HG02588 (cell line): Measurements from ENCODE around the gene LIPC.

ENCODE experiments used
- ATAC-seq: cut with Tn5 transposase; IDR thresholded peaks from one replicate; pipeline ENCODE4 v1.9.1; 2021; ENCODE audit warnings: mild to moderate bottlenecking, moderate library complexity; ENCODE audit not compliant: unreplicated experiment

LIPC gene

DNA sequence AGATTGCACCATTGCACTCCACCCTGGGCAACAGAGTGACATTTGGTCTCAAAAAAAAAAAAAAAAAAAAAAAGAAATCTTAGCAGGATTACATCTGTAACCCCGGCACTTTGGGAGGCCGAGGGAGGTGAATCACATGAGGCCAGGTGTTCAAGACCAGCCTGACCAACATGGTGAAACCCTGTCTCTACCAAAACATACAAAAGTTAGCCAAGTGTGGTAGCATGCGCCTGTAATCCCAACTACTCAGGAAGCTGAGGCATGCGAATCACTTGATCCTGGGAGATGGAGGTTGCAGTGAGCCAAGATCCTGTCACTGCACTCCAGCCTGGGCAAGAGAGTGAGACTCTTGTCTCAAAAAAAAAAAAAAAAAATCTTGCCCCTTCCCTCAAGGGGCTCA, 40.4 kb downstream of the LIPC start:
- ATAC-seq, result no peak

DNA sequence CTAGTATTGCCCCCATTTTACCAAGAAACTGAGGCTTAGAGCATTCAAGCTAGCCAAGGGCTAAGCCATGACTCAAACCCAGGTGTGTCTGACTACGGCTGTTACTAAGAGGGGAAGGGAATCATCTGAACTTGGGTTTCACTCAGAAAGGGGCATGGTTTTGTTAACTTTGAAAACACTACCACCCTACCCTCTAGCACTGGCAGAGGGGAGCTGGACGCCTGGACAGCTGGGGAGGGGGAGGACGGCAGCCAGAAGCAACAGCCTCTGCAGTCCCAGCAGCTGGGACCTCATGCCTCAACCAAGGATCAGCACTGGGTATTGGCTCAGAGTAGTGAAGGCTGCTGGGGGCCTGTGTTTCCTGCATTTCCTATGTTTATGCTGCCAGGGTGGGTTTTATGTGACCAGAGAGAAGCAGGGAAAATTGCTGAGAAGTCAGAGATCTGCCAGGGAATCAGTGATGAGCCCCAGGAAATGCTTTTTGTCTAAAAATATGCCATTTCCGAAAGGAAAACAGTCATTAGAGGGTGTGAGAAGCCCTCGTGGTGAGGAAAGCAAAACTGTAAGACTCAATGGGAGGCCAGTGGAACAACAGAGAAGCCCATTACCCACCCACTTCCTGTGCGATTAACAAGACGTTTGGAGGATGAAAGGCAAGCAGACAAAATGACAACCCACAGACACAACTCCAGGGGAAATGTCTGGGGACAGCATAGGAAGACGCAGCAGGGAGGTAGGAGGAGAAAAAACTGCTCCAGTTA, 41.2 kb downstream of the LIPC start:
- no peak for ATAC-seq

DNA sequence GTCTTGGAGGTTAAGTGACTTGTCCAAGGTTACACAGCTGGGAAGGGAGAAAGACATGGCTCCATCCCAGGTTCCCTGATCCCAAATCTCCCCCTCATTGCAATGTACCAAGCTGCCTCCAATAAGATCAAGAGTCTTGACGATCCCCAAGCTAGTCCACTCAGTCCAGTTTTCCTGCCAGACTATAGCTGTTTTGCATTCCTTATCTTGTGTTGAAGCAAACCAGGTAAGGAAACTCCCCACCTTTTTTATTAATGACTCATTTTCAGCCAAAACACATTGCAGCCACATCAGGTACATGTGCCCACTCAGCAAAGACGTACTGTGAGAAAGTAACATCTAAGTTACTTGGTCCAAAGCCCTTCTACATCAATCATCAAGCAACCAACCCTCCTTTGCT, 41.9 kb downstream of the LIPC start:
- no peak for ATAC-seq

DNA sequence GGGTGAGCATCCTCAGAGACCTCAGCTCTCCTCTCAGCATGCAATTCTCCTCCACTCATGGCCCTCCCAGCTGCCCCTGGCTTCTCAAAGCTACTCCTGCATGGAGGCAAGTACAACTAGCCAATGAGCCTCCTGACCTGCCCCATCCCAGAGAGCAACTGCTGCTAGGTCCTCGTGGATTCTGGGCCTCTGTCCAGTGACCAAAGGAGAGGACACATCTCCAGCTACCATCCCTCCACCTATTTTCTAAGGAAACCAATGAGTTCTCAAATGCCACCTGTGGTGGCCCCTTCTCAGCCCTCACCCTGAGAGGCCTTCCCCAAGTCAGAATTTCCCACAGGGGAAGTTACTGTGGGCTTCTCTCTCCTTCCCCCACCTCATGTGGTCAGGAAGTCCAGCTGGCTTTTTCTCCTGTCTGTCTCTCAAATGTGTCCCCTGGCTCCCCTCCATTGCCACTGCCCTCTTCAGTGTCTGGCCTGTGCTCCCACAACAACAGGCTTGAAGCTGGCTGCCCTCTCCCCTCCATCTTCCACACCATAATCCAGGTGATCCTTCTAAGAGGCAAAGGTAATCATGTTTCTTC, 43.0 kb downstream of the LIPC start:
- no peak for ATAC-seq

DNA sequence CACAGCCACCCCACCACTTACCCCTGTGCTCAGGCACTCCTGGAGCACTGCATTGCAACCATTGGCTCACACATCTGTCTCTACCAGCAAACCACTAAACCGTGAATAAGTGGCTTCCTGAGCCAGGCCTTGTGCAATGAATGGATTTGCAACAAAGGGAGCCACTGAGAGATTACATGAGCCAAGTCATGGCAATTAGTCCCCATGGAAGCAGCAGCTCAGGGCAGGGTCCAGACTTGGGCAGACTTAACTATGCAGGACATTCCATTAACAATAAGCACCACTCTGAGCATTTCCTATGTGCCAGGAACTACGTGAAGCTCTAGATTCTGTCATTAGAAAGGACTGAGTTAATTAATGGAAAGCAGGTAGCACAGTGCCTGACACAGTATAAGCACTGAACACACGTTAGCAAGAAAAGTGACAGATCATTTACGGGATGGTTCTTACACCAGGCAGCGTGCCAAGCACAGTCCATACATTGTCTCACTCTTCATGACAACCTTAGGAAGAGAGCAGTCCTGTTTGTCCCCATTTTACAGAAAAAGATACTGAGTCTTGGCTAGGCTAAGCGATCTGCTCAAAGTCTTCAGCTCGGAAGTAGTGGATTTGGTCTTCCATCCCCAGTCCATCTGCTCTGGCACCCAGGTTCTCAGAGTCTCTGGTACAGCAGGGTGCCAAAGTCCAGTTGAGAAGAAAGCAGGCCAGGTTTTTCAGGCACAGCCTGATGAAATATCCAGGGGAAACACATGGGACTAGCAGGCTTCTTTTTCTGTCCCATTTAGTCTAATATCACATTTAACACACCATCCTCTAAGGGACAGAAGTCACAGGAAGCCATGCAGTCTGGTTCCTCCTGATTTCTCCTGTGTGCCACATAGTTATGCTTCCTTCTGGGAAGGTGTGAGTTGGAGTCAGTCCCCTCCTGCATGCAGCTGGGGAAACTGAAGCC, 44.1 kb downstream of the LIPC start:
- no peak for ATAC-seq

DNA sequence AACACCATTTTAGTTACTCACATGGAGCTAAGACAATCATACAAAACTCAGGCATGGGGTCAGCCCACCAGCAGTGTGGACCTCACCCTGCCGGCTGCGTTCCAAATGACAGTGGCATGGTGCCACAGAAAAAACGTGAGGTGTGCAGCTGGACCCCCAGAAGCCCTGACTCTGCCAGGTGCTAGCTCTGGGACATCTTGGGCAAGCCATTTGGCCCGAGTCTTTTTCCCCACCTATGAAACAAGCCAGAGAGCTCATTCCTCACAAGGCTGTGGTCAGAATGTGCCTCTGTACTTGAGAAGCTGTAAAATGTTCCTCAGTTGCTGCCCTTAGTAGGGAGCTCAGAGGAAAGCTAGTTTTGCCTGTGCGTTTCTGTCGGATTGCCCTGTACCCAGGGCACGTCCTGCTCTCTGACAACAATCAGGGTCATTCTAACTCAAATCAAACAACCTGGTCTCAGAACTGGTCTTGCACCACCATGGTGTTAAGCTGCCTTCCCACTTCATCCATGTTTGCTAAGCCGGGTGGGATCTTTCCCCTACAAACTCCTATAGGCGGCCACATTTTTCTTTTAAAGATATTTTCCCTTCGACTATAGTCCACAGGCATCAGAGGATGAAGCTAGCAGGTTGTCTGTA, 44.9 kb downstream of the LIPC start:
- ATAC-seq, result no peak

DNA sequence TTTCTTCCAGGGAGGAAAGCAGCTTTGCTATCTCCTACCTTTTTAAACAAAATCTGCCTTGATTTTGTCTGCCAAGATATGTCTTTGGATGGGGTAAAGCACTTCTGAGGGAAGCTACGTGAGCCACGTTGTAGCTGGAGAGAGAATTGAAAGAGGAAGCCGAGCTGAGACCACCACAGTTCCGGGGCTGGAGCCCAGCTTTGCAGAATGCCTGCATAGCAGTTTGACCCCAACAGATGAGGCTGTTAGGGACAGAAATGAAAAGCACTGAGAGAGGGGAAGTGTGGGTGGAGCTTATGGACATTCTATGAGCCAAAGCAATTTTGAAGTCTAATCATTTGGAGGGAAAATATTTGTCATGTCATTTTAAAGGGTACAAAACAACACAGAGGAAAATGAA, 45.4 kb downstream of the LIPC start:
- ATAC-seq, result no peak

DNA sequence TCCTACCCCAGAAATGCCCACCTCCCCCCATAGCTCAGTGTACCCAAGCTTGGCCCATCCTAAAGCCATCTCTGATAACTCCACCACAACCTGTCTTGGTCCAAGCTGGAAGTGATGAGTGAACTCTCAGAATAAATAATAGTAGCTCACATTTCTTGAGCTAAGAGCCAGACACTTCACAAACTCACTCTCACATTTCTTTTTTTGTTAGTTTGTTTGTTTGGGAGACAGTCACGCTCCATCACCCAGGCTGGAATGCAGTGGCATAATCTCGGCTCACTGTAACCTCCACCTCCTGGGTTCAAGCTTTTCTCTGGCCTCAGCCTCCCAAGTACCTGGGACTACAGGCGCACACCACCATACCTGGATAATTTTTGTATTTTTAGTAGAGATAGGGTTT, 46.2 kb downstream of the LIPC start:
- ATAC-seq, result no peak

DNA sequence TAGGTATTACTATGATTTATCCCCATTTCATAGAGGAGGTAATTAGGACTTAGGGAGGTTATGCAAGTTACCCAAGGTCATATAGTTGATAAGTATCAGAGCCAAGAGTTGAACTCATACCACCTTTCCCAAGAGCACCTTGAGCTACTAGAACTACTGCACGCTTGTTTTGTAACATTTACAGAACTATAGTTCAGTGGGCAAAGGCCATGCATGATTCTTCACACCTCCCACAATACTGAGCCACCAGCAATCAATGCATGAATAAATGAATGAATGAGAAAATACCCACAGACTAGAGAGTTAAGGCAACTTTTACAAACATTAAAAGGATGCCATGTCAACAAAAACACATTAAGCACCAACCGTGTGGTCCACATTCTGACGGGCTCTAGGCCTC, 46.8 kb downstream of the LIPC start:
- ATAC-seq, result no peak

DNA sequence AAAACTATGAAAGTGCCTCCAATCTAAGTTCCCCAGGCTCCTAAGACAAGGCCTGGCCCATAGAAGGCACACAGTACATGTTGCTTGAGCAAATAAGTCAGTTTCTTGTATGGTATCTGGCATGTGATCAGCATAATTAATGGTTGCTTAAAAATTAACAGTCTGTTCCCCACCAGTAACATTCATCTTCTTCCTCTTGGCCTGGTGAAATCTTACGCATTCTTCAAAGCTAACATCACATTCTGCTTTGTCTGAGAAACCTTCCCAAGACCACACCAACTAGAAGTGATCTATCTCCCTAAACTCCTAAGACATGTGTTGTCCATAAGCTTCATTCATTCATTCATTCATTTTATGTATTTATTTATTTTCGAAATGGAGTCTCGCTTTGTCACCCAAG, 48.1 kb downstream of the LIPC start:
- ATAC-seq, result no peak

DNA sequence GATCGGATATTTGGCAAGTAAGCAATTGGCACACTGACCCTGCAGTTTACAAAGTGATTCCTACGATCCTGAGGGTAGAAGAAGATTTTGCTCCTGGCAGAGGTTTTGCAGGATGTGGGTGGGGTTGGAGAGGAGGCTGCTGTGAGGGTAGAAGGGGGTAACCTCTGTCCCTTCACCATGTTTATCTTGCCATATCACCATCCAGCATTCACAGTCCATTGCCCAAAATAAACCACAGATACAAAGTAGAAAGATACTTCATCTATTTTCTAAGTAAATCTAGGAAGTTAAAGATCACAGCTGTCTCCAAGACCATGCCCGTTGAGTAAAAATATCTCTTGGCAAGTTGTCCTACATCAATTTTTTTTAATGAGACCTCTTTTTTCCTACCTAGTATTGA, 51.6 kb downstream of the LIPC start:
- no peak for ATAC-seq

DNA sequence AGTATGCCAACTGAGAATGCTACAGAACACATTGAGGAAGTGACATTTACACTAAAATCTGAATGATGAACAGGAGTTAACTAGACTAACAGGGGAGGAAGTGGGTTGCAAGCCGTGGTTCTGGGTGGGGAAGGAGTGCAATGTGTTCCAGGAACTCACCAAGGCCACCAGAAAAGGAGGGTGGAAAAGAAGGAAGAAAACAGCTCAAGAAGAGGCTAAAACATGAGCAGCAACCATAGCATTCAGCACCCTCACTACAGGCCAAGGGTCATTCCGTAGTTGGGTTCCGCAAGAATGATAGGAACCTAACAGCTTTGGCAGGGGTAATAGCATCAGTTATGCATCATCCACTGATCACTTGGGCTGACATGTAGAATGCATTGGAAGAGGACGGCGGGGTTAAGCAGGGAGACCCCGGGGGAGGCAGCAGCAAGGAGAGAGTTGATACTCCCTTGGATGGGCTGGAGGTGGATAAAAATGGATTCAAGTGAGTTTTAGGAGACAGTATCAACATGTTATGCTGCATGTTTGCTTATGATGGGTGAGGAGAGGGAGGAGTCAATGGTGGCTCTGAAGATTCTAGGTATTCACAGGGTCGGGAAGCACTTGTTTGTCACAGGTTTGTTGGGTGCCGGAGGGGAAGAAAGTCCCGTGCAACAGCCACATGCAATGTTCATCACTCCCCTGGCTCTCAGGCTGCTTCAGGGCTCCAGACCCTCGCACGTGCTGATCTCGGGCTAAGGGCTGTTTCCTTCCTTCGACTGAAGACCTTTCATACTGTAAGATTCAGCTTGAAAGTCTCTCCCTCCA, 53.2 kb downstream of the LIPC start:
- ATAC-seq, result no peak

DNA sequence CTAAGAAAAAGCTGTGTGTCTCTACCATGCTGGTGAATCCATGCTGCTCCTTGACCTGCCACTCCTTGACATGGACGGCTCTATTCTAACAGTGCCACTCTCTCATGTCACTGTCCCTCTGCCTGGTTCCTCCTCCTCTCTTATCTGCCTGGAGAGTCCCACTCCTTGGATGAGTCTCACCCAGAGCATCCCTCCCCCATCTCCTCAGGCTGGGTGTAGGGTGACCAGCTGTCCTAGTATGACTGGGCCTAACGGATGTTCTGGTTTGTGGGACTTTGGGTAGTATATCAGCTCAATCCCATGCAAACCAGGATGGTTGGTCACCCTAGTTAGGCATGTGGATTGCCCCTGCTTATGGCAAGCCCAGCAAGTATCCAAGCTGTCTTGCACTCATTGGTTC, 54.3 kb downstream of the LIPC start:
- ATAC-seq, result no peak

DNA sequence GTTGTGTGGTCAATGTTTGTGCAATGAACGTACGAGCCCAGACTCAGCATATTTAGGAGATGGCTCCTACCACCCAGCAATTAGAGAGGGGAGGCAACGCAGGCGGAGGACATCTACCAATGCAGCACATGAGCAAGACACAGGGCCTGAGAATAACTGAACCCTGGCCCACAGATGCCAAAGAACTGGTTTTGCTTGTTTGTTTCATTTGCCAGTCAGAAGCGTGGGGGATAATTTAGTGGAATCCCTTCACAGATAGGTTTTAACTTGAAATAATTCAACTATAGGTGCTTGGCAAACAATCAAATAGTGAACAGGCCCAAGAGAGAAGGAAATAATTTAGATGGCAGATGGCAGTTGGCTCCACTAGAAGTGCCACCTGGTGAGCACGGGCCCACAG, 54.8 kb downstream of the LIPC start:
- ATAC-seq, result no peak

DNA sequence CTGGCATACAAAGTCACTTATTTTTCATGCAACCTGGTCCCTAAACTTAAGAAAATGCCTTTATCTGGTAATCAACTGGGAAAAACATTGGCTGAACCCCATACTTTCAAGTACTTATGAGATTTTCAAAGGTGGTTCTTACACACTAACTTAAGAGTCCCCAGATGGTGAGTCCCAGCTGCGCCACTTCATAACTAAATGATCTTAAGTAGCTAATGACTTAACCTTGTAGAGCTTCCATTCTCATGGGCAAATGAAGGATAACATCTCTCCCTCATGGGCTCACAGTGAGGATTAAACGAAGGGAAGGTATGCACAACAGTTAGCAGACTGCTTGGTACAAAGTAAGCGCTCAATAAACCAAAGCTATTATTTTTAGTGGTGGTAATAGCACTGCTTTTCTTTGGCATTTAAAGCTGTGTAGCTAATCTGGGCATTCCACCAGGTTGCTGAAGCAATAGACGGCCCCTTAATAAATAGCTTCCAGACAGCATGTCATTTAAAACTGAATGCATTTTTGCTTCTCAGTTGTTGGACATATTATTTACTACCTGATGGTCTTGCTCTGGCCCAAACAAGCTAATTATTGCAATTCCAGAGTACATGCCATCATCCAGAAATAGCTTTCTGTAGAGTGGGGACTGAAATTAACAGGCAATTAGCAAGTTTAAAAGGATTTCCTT, 55.4 kb downstream of the LIPC start:
- no peak for ATAC-seq

DNA sequence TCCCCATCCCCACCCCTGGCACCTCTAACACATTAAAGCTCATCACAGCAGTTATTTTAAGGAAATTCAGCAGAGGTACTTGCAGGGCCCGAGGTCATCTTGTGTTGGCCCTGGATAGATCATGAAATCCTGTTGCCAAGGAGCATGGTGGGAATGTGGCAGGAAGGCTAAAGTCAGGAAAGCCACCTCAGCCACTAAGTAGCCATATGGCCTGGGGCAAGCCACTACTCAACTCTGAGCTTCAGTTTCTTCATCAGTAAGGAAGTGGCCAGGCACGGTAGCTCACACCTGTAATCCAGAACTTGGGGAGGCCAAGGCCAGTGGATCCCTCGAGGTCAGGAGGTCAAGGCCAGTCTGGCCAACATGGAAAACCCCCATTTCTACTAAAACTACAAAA, 55.9 kb downstream of the LIPC start:
- no peak for ATAC-seq

DNA sequence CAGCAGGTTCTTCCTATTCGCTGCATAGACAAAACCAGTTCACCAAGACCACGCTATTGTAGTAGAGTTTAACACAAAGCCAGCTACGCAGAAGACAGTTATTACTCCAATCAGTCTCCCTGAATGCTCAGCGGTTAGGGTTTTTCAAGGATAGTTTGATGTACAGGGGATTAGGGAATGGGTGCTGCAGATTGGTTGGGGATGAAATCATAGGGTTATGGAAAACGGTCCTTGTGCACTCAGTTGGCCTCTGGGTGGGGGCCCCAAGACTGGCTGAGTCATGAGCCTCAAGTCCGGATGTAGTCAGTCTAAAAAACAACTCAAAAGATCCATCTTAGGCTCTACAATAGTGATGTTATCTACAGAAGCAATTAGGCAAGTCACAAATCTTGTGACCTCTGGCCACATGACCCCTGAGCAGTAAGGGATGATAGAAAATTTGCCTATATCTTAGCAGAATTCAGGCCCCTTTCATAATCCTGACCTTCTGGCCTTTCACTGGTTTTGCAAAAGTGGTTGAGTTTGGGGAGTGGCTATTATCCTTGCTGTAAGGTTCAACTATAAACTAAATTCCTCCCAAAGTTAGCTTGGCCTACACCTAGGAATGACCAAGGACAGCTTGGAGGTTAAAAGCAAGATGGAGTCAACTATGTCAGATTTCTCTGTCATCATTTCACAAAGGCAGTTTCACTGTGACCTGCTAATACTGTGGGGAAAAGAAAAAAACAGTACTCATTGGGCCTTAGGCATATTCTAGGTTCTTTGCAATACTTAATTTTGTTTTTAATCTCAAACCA, 57.7 kb downstream of the LIPC start:
- no peak for ATAC-seq

DNA sequence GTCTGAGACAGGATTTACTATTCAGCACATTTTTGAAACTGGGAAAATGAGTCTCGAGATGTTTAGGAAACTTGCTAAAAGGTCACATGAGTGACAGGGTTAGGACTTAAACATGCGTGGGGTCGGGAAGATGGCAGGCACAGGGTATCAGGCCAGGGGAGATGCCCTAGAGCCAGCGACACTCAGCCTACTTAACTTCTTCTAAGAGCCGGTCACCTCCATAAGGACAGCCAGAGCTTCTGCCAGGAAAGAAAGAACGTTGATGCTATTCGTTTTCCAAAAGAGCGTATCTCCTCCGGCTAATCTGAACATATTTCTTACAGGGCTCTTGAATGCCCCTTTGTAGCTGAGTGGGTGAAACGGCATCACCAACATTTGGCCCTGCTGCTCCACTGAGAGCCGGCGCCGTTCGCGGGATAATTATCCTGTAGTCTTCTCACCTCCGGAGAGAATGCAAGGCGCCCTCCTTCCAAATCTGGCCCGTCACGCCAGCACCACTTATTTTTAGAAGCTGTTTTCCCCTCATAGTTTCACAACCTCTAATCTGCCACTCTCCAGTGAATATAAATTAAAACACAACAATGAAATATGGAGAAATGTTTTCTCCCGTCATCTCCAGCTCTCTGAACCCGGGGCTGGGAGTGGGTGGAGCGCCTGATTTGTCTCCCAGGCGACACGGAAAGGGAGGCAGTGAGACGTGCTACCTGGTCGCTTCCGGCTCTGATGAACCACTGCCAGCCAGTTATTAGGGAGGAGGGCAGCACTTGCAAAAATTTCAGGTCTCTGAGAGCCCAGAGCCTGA, 58.5 kb downstream of the LIPC start:
- ATAC-seq, result no peak
